NB4 (cell line): ENCODE results near the gene CAMTA2.

Experiments
- CTCF ChIP-seq: IDR thresholded peaks from one replicate; pipeline ENCODE4 v1.5.1; 2012; ENCODE audit warnings: low read depth, low read length
- MYC ChIP-seq: IDR thresholded peaks from 2 replicates; pipeline ENCODE4 v1.6.1; 2011; ENCODE audit warnings: low read depth, low read length
- POLR2A ChIP-seq: IDR thresholded peaks from 2 replicates; pipeline ENCODE4 v1.6.1; 2011; ENCODE audit warnings: mild to moderate bottlenecking; ENCODE audit not compliant: insufficient read length; ENCODE audit errors: extremely low read depth

- TF ChIP-seq CTCF (no peak), POLR2A (no peak), MYC (no peak)
Measured at GRCh38 chr17:5033352-5034015, 46.0 kb upstream of the CAMTA2 start.
